Neural cell (in vitro differentiated cells): ENCODE results near the gene CDK7.

ENCODE experiments used
- POLR2AphosphoS5 ChIP-seq: IDR thresholded peaks from 2 replicates; pipeline ENCODE4 v1.6.1; 2012
- RAD21 ChIP-seq: fragments of 450-650 bp; conservative IDR thresholded peaks from 2 replicates; pipeline ENCODE4 v1.6.1; 2014; ENCODE audit warnings: antibody characterized with exemption, mild to moderate bottlenecking, moderate library complexity
- TF ChIP-seq, protein P1 (sequence below): fragments of 450-650 bp; IDR thresholded peaks from 2 replicates; pipeline ENCODE4 v1.5.1; 2014; ENCODE audit warnings: antibody characterized with exemption, mild to moderate bottlenecking, moderate library complexity; ENCODE audit not compliant: poor library complexity, severe bottlenecking

DNA sequence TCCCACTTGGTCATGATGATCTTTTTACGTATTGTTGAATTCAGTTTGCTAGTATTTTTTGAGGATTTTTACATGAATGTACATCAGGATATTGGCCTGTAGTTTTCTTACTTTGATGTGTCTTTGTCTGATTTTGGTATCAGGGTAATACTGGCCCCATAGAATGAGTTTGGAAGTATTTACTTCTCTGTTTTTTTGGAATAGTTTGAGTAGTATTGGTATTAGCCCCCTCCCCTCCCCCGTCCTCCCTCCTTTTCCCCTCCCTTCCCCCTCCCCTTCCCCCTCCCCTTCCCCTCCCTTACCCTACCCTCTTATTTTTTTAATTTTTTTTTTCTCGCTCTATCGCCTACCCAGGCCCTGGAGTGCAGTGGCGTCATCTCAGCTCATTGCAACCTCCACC, 10.3 kb downstream of the CDK7 start:
- TF ChIP-seq RAD21 (no peak), POLR2AphosphoS5 (no peak)
- TF ChIP-seq, protein P1, sequence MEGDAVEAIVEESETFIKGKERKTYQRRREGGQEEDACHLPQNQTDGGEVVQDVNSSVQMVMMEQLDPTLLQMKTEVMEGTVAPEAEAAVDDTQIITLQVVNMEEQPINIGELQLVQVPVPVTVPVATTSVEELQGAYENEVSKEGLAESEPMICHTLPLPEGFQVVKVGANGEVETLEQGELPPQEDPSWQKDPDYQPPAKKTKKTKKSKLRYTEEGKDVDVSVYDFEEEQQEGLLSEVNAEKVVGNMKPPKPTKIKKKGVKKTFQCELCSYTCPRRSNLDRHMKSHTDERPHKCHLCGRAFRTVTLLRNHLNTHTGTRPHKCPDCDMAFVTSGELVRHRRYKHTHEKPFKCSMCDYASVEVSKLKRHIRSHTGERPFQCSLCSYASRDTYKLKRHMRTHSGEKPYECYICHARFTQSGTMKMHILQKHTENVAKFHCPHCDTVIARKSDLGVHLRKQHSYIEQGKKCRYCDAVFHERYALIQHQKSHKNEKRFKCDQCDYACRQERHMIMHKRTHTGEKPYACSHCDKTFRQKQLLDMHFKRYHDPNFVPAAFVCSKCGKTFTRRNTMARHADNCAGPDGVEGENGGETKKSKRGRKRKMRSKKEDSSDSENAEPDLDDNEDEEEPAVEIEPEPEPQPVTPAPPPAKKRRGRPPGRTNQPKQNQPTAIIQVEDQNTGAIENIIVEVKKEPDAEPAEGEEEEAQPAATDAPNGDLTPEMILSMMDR, result no peak
